H1 (cell line): Measurements from ENCODE around the gene XRN2. TPM values are rescaled to one million over a fixed set of nuclear protein-coding genes. Genes with fewer than 3 reads are reported as not detected.

Experiments
- ASH2L ChIP-seq: fragments of 200-600, 300-600 bp; sonication (generic); IDR thresholded peaks from one replicate; pipeline ENCODE4 v1.7.1; 2017; ENCODE audit warnings: low read length
- CBX8 ChIP-seq: fragments of 300-800, 300-1000 bp; sonication (generic); IDR thresholded peaks from 2 replicates; pipeline ENCODE4 v1.7.1; 2016; ENCODE audit warnings: low read depth, low read length, borderline replicate concordance
- CEBPB ChIP-seq: IDR thresholded peaks from 2 replicates; pipeline ENCODE4 v1.6.1; 2012; ENCODE audit warnings: low read depth, low read length
- CHD2 ChIP-seq: IDR thresholded peaks from 2 replicates; pipeline ENCODE4 v1.6.1; 2012; ENCODE audit warnings: low read length, improper control_type of control experiment
- CTBP2 ChIP-seq: IDR thresholded peaks from 2 replicates; pipeline ENCODE4 v1.7.0; 2011; ENCODE audit warnings: borderline replicate concordance, mild to moderate bottlenecking, moderate library complexity, mixed read lengths, low read length; ENCODE audit not compliant: insufficient read depth, insufficient read length
- CTCF ChIP-seq, 3 experiments: IDR thresholded peaks; 1 replicate in 2 of 3; 2 replicates in 1 of 3; pipeline versions ENCODE4 v1.5.1 to v1.6.1; 2011; ENCODE audit warnings: low read length in 3 of 3, mild to moderate bottlenecking in 3 of 3, inconsistent platforms in 2 of 3, low read depth in 1 of 3, moderate library complexity in 1 of 3; ENCODE audit not compliant: insufficient read depth in 1 of 3; ENCODE audit errors: control extremely low read depth in 1 of 3
- GABPA ChIP-seq: IDR thresholded peaks from 2 replicates; pipeline ENCODE4 v1.6.1; 2011; ENCODE audit warnings: mild to moderate bottlenecking, low read length, moderate library complexity, borderline replicate concordance; ENCODE audit not compliant: insufficient read depth
- KDM4A ChIP-seq: IDR thresholded peaks from one replicate; pipeline ENCODE4 v1.7.1; 2012; ENCODE audit warnings: low read depth, mild to moderate bottlenecking, moderate library complexity, low read length, inconsistent platforms; ENCODE audit not compliant: severe bottlenecking
- MAFK ChIP-seq: IDR thresholded peaks from 2 replicates; pipeline ENCODE4 v1.6.1; 2012; ENCODE audit warnings: low read depth, mild to moderate bottlenecking, improper control_type of control experiment, low read length
- MAX ChIP-seq: IDR thresholded peaks from 2 replicates; pipeline ENCODE4 v1.6.1; 2012; ENCODE audit warnings: inconsistent platforms
- NANOG ChIP-seq: IDR thresholded peaks from 2 replicates; pipeline ENCODE4 v1.6.1; 2011; ENCODE audit warnings: low read length, low read depth, mild to moderate bottlenecking, inconsistent platforms; ENCODE audit not compliant: insufficient read depth, poor library complexity, severe bottlenecking
- NRF1 ChIP-seq: IDR thresholded peaks from 2 replicates; pipeline ENCODE4 v1.6.1; 2011; ENCODE audit warnings: mild to moderate bottlenecking, low read depth, low read length, improper control_type of control experiment
- PHF8 ChIP-seq: fragments of 200-600 bp; sonication (generic); conservative IDR thresholded peaks from 2 replicates; pipeline ENCODE4 v1.7.1; 2012; ENCODE audit warnings: low read depth, mild to moderate bottlenecking, inconsistent platforms, low read length, moderate library complexity
- RBBP5 ChIP-seq: IDR thresholded peaks from 2 replicates; pipeline ENCODE4 v1.7.1; 2012; ENCODE audit warnings: low read depth, mild to moderate bottlenecking, inconsistent platforms, low read length, moderate library complexity, borderline replicate concordance
- RNF2 ChIP-seq: fragments of 200-900, 300-1000 bp; sonication (generic); IDR thresholded peaks from 2 replicates; pipeline ENCODE4 v1.7.1; 2016; ENCODE audit warnings: borderline replicate concordance, low read depth, mild to moderate bottlenecking, antibody characterized with exemption, low read length; ENCODE audit not compliant: poor library complexity, severe bottlenecking; ENCODE audit errors: missing control alignments
- RXRA ChIP-seq: IDR thresholded peaks from 2 replicates; pipeline ENCODE4 v1.6.1; 2011; ENCODE audit warnings: low read depth, mild to moderate bottlenecking, low read length, moderate library complexity; ENCODE audit not compliant: insufficient read depth
- SP4 ChIP-seq: IDR thresholded peaks from 2 replicates; pipeline ENCODE4 v1.6.1; 2012; ENCODE audit warnings: low read length, inconsistent platforms
- TAF1 ChIP-seq: IDR thresholded peaks from 2 replicates; pipeline ENCODE4 v1.6.1; 2011; ENCODE audit warnings: mild to moderate bottlenecking, low read depth, low read length
- TAF7 ChIP-seq: optimal IDR thresholded peaks from 2 replicates; pipeline ENCODE3; 2011; ENCODE audit warnings: low read depth, mild to moderate bottlenecking, inconsistent platforms, low read length, moderate library complexity, borderline replicate concordance
- ZNF274 ChIP-seq: IDR thresholded peaks from 2 replicates; pipeline ENCODE4 v1.7.0; 2012; ENCODE audit warnings: low read length, borderline replicate concordance; ENCODE audit errors: extremely low read depth
- polyA plus RNA-seq, 7 experiments: library from polyadenylated mRNA; depleted of rRNA in 3 of 7; stranded (reverse) in 5 of 7; unstranded in 2 of 7; fragments of >200 nt in 5 of 7; fragments of 200-250 nt in 2 of 7; gene quantifications; 1 replicate in 5 of 7; 2 replicates in 1 of 7; 4 replicates in 1 of 7; pipeline versions ENCODE4 v1.2.1 to v1.2.3, GENCODE V29; 2011 to 2013; ENCODE audit warnings: missing spikeins in 2 of 7, mixed read lengths in 2 of 7
- total RNA-seq: library from RNA; stranded (reverse); fragmentation: NEBNext Ultra II Directional; extraction: Animal tissue kit (Norgen Biotek cat#: 25700); gene quantifications from 2 replicates; pipeline ENCODE4 v1.2.1, GENCODE V29; 2021

XRN2 gene
- total and polyA plus RNA-seq, 2 of the 8 experiments (the other 6 are each of a cell fraction or from before 2014, with no cell fraction given) = 60.3 to 139 TPM

GRCh38 chr20:21303061-21303871 is at the start of gene XRN2 (continued):
- no peak for TF ChIP-seq NRF1
- TF ChIP-seq NANOG = no peak
- TF ChIP-seq CTBP2 = no peak
- peak; percentile 73 for TF ChIP-seq TAF7
- no peak for TF ChIP-seq CBX8
- peak; percentile 97 for TF ChIP-seq PHF8
- peak; percentile 98 for TF ChIP-seq MAX
- TF ChIP-seq RXRA = no peak
- peak; percentile 99 for TF ChIP-seq CEBPB
- TF ChIP-seq RNF2 = no peak
- TF ChIP-seq KDM4A = peak; percentile 46
- peak; percentile 33 for TF ChIP-seq RBBP5
- peak; percentile 64; the same call in 1 of the 2 replicates for TF ChIP-seq CHD2
- TF ChIP-seq ASH2L = peak; percentile 79
- TF ChIP-seq GABPA = peak; percentile 93
- TF ChIP-seq SP4 = peak; percentile 45; the same call in 1 of the 2 replicates
- TF ChIP-seq ZNF274 = no peak
- TF ChIP-seq TAF1 = peak; percentile 96
- TF ChIP-seq MAFK = no peak
- no peak for TF ChIP-seq CTCF (IDR thresholded peaks at IDR 0.05; ENCODE audit: control extremely low read depth in 1 of 3, insufficient read depth in 1 of 3, low read depth in 1 of 3, low read length in 3 of 3)
